Measurements from ENCODE around the gene SLC17A7. TPM values are rescaled to one million over a fixed set of nuclear protein-coding genes. Genes with fewer than 3 reads are reported as not detected.

The SLC17A7 gene
- total and polyA plus RNA-seq, 9 of the 15 experiments (the other 6 are each of a cell fraction or from before 2014, with no cell fraction given): 1.1 to 15.7 (median 2.4) TPM

- TF ChIP-seq ELK1 (CRISPR knock-in tag; IDR thresholded peaks at IDR 0.05) (no peak), RFX5 (IDR thresholded peaks at IDR 0.05; ENCODE audit: low read depth, low read length) (no peak), E2F3 (CRISPR knock-in tag; IDR thresholded peaks at IDR 0.05) (peak; percentile 91), E4F1 (CRISPR knock-in tag; IDR thresholded peaks at IDR 0.05; ENCODE audit: borderline replicate concordance) (no peak), E2F8 (IDR thresholded peaks at IDR 0.05; ENCODE audit: low read depth, partially characterized antibody) (peak; percentile 92), BACH1 (tag; IDR thresholded peaks at IDR 0.05) (no peak), MAZ (CRISPR knock-in tag; conservative IDR thresholded peaks at IDR 0.05 in 1 of 2, IDR thresholded peaks at IDR 0.05 in 1 of 2) (peak in 1 of 2 experiments; percentile 39; a peak in 1 of 4 replicates), ZNF274 (IDR thresholded peaks at IDR 0.05; ENCODE audit: borderline replicate concordance, low read depth, low read length) (no peak), YY1 (IDR thresholded peaks at IDR 0.05; ENCODE audit: borderline replicate concordance in 1 of 3, control insufficient read depth in 1 of 3, extremely low read depth in 1 of 3, insufficient read depth in 3 of 3, insufficient read length in 1 of 3, insufficient replicate concordance in 2 of 3, low read depth in 1 of 3, low read length in 2 of 3) (peak; percentile 6 to 72 (median 36)), LEF1 (IDR thresholded peaks at IDR 0.05) (no peak), NCOA6 (IDR thresholded peaks at IDR 0.05) (no peak), TCFL5 (CRISPR knock-in tag; conservative IDR thresholded peaks at IDR 0.05) (no peak)
- TF ChIP-seq, protein P1, sequence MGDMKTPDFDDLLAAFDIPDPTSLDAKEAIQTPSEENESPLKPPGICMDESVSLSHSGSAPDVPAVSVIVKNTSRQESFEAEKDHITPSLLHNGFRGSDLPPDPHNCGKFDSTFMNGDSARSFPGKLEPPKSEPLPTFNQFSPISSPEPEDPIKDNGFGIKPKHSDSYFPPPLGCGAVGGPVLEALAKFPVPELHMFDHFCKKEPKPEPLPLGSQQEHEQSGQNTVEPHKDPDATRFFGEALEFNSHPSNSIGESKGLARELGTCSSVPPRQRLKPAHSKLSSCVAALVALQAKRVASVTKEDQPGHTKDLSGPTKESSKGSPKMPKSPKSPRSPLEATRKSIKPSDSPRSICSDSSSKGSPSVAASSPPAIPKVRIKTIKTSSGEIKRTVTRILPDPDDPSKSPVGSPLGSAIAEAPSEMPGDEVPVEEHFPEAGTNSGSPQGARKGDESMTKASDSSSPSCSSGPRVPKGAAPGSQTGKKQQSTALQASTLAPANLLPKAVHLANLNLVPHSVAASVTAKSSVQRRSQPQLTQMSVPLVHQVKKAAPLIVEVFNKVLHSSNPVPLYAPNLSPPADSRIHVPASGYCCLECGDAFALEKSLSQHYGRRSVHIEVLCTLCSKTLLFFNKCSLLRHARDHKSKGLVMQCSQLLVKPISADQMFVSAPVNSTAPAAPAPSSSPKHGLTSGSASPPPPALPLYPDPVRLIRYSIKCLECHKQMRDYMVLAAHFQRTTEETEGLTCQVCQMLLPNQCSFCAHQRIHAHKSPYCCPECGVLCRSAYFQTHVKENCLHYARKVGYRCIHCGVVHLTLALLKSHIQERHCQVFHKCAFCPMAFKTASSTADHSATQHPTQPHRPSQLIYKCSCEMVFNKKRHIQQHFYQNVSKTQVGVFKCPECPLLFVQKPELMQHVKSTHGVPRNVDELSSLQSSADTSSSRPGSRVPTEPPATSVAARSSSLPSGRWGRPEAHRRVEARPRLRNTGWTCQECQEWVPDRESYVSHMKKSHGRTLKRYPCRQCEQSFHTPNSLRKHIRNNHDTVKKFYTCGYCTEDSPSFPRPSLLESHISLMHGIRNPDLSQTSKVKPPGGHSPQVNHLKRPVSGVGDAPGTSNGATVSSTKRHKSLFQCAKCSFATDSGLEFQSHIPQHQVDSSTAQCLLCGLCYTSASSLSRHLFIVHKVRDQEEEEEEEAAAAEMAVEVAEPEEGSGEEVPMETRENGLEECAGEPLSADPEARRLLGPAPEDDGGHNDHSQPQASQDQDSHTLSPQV (IDR thresholded peaks at IDR 0.05): 0 out of 2 replicates have a peak, but pooled peaks have one; percentile 65
- TF ChIP-seq, protein P2, sequence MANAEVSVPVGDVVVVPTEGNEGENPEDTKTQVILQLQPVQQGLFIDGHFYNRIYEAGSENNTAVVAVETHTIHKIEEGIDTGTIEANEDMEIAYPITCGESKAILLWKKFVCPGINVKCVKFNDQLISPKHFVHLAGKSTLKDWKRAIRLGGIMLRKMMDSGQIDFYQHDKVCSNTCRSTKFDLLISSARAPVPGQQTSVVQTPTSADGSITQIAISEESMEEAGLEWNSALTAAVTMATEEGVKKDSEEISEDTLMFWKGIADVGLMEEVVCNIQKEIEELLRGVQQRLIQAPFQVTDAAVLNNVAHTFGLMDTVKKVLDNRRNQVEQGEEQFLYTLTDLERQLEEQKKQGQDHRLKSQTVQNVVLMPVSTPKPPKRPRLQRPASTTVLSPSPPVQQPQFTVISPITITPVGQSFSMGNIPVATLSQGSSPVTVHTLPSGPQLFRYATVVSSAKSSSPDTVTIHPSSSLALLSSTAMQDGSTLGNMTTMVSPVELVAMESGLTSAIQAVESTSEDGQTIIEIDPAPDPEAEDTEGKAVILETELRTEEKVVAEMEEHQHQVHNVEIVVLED (CRISPR knock-in tag; IDR thresholded peaks at IDR 0.05): no peak
Observed at GRCh38 chr19:49387936-49388372, 53.4 kb downstream of the SLC17A7 start, which contains the start of gene KASH5 (continued).
